RKO (cell line): ENCODE measurements around the gene RANBP1.

Experiments
- DNase-seq: peaks from one replicate; pipeline ENCODE4 v3.0.0-alpha.2; 2016; ENCODE audit warnings: low spot score

Gene RANBP1

GRCh38 chr22:20174785-20175596, 59.1 kb downstream of the RANBP1 start:
- DNase-seq: peak; percentile 22

GRCh38 chr22:20175597-20175900, 59.6 kb downstream of the RANBP1 start:
- DNase-seq: no peak

GRCh38 chr22:20176421-20177085, 60.6 kb downstream of the RANBP1 start:
- no peak for DNase-seq
